ENCODE results near the gene MACROD2. TPM values are rescaled to one million over a fixed set of nuclear protein-coding genes. Genes with fewer than 3 reads are reported as not detected.

Gene MACROD2
- total RNA-seq, 1 experiment from 2014 or later = 1.6 TPM

DNA sequence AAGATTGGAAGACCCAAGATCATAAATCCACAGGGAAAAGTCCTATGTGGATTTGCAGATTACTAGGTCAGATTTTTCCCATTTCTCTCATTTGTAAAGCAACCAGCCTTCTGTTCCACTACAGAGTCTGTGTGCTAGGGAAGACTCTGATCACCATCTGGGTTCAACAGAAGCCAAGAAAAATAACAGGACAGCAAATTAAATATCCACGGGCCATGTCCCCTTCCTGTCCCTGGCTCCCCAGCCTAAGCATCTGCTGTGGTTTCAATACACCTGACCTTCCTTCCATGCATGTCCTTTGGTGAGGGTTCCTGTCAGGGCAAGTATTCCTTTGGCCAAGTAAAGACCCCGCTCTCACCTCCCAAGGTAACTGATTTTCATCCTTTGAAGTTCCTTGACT, 2019.1 kb downstream of the MACROD2 start:
- Histone ChIP-seq H4K91ac (ENCODE audit: insufficient read length, low read depth, low read length) (no peak overlapping the region), H3K23ac (ENCODE audit: insufficient read length, low read depth, low read length) (no peak overlapping the region), H2BK20ac (ENCODE audit: low read depth, low read length, poor library complexity, severe bottlenecking) (no peak overlapping the region), H3K79me1 (ENCODE audit: insufficient read depth, low read depth, low read length, poor library complexity, severe bottlenecking) (no peaks in the 10 kb centered on the region), H3K56ac (ENCODE audit: insufficient read length, low read depth, low read length) (no peak overlapping the region), H2BK5ac (ENCODE audit: insufficient read length, low read length) (no peak overlapping the region), H4K5ac (ENCODE audit: insufficient read length, low read depth, low read length) (no peak overlapping the region), H3K27ac (ENCODE audit: insufficient read length, low read depth, low read length) (no peak overlapping the region), H3K9me3 (ENCODE audit: control insufficient read depth, low read depth, low read length) (no peaks in the 10 kb centered on the region), H3K4ac (ENCODE audit: low read depth, low read length) (no peak overlapping the region), H3K18ac (ENCODE audit: insufficient read length, low read depth, low read length) (no peak overlapping the region), H2AFZ (ENCODE audit: low read length) (no peak overlapping the region), H3K4me2 (ENCODE audit: insufficient read depth, insufficient read length, low read length) (no peak overlapping the region), H4K8ac (replicated peaks; ENCODE audit: insufficient read length, low read depth, low read length) (no peak overlapping the region), H3K9ac (ENCODE audit: extremely low read depth, insufficient read length, low read length) (no peak overlapping the region), H3K23me2 (ENCODE audit: insufficient read length, low read depth, low read length, poor library complexity, severe bottlenecking) (no peaks in the 10 kb centered on the region), H2BK12ac (ENCODE audit: insufficient read length, low read depth, low read length) (no peak overlapping the region), H2BK120ac (ENCODE audit: low read depth, low read length, poor library complexity, severe bottlenecking) (no peak overlapping the region), H2BK15ac (ENCODE audit: low read depth, low read length) (no peak overlapping the region), H3K4me1 (ENCODE audit: insufficient read depth, low read length) (no peaks in the 10 kb centered on the region), H3K79me2 (ENCODE audit: insufficient read depth, low read length) (no peaks in the 10 kb centered on the region), H3T11ph (ENCODE audit: low read length) (no peak overlapping the region), H3K14ac (ENCODE audit: insufficient read depth, low read length) (no peak overlapping the region), H3K27me3 (ENCODE audit: insufficient read depth, low read length) (no peaks in the 10 kb centered on the region), H4K20me1 (ENCODE audit: control insufficient read depth, insufficient read depth, insufficient read length) (no peaks in the 10 kb centered on the region), H2AK5ac (ENCODE audit: insufficient read length, low read length) (no peak overlapping the region)
- TF ChIP-seq, protein P1, sequence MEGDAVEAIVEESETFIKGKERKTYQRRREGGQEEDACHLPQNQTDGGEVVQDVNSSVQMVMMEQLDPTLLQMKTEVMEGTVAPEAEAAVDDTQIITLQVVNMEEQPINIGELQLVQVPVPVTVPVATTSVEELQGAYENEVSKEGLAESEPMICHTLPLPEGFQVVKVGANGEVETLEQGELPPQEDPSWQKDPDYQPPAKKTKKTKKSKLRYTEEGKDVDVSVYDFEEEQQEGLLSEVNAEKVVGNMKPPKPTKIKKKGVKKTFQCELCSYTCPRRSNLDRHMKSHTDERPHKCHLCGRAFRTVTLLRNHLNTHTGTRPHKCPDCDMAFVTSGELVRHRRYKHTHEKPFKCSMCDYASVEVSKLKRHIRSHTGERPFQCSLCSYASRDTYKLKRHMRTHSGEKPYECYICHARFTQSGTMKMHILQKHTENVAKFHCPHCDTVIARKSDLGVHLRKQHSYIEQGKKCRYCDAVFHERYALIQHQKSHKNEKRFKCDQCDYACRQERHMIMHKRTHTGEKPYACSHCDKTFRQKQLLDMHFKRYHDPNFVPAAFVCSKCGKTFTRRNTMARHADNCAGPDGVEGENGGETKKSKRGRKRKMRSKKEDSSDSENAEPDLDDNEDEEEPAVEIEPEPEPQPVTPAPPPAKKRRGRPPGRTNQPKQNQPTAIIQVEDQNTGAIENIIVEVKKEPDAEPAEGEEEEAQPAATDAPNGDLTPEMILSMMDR (conservative IDR thresholded peaks at IDR 0.05) = no peak
- Mint-ChIP-seq H3K27ac (no peak overlapping the region), H3K4me1 (peaks cover 4 to 5% of the 10 kb centered on the region in 2 experiments), H3K9me3 (peaks cover 0 to 4% of the 10 kb centered on the region in 2 experiments; a peak in 1 of 5 replicates), H3K27me3 (ENCODE audit: low read depth) (peaks cover 2% of the 10 kb centered on the region; the same call in 1 of the 2 replicates), H3K4me3 (no peak overlapping the region), H3K36me3 (ENCODE audit: insufficient read depth in 1 of 3, low read depth in 3 of 3) (peaks cover 2 to 11% (median 3%) of the 10 kb centered on the region in 3 experiments; a peak in 4 of 7 replicates)
- WGBS (ENCODE audit: extremely low coverage, insufficient read length, low lambda C conversion rate) = no CpG with 5 or more reads among the region's 2 CpGs
- DNase-seq = no peak

Data from H9 (cell line).